COLO829 (cell line): ENCODE results near the gene KCNJ16.

Experiments used
- DNase-seq: peaks from one replicate; pipeline ENCODE4 v3.0.0; 2012; ENCODE audit warnings: low spot score

The KCNJ16 gene

DNA sequence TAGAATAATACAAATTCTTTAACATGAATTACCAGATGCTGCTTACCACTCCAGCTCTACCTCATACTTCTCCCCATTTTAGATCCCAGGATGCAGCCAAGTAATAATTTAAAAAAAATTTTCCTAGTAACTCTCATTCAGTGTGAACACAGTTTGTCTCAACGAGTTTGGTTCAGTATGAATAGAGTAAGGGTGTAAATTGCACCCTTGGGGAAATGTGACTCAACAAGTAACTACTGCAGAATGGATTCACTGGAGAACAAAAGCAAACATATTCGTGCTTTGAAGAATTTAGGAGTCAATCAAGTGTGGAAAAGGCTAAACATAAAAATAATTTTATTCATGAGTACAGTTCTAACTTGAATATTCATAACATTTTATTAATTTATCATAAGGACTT is 23.0 kb downstream of the KCNJ16 start:
- DNase-seq: no peak

DNA sequence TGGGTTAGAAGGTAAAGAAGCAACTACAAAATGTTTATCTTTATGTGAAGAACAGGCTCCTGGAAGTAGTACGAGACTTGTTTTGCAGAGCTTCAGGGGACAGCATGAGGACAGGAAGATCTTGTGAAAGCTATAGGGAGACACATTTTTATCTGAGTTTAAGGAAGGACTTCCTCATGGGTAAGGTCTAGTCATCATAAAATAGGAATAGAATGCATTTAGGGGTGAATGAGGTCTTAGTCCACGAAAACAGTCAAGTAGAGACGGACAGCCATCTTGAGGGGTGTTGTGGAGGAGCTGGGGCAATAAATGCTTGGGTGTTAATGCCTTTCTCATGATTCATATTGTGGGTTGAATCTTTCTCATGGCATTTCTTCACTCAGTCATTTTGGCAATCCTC is 24.3 kb downstream of the KCNJ16 start:
- DNase-seq: no peak

- DNase-seq: no peak
These were observed 24.9 kb downstream of the KCNJ16 start for GRCh38 chr17:70099884-70100283.

GRCh38 chr17:70100983-70101382 is 26.0 kb downstream of the KCNJ16 start:
- DNase-seq: no peak

- no peak for DNase-seq
These were observed 27.5 kb downstream of the KCNJ16 start for GRCh38 chr17:70102531-70102930.

DNA sequence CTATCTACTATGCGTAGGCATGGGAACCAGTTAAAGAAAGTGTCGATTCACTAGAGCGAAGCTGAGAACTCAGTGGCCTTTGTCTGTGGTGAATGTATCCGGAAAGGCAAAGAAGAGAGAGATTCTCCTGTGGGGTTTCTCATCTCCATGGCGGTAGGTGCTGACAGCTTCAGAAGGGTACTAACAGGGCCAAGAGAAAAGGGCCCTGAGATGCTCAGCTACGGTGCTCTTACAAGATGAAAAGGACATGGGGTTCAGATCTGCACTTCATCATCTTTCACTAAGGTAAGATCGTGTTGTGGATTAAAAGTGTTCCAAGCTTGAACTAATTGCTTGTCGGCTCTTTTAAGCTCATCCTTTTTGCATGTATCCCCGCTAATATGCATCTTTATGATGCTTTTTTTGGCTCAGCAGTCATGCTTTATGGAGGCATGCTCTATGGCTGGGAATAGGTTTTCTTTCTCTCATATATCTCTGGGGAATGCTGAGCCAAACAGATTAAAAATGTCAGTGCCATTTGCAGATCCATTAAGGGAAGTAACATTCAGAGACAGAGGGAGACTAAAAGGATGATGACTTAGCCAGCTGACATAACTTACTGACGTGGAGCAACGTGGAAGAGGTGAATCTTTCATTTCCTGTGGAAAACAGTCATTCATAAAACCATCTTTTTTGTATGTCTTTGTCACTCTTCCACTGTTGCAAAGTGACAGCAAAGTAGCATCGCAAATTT is 29.9 kb downstream of the KCNJ16 start:
- DNase-seq: no peak

- no peak for DNase-seq
These were observed 30.6 kb downstream of the KCNJ16 start for GRCh38 chr17:70105641-70106040.

GRCh38 chr17:70106551-70106950 is 31.5 kb downstream of the KCNJ16 start:
- no peak for DNase-seq

DNA sequence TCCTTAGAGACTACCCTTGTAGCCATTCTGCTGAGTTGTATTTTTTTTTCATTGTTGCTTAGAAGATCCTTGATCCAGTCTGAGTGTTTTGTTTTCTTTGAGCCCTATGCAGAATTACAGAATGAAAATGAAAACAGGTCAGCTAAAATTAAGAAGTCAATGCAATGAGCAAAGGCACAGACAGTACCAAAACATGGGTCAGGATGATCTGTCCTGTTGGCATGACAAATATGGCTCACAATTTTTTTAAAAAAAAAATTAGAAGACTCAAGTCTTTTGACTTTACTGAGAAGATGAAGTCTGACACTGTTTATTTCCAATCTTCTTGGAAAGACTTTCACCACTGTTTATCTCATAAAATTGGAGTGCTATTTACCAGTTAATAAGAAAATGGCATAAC is 32.4 kb downstream of the KCNJ16 start:
- DNase-seq: no peak

- DNase-seq: no peak
These were observed 33.0 kb downstream of the KCNJ16 start for GRCh38 chr17:70107904-70108565.

GRCh38 chr17:70109497-70109896 is 34.5 kb downstream of the KCNJ16 start:
- no peak for DNase-seq

GRCh38 chr17:70110443-70110880 is 35.4 kb downstream of the KCNJ16 start:
- no peak for DNase-seq

- DNase-seq: no peak
These were observed 36.2 kb downstream of the KCNJ16 start for GRCh38 chr17:70111201-70111600.

DNA sequence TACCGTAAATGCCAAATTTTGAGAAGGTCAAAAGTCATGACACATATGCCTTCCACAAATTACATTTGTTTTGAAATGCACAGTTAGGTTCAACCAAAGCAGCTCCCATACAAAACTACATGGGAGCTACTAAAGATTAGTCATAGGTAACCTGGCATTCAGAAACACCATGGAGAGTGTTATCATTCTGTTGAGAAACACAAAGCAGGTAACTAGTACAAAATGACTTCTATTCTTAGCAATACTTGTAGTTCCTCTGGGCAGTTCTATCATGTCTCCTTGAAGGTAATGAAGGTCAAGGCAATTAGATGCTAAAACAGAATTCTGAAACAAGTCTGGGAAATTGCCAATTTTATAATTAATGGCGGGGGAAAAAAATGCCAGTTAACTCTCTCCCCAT is 39.4 kb downstream of the KCNJ16 start:
- no peak for DNase-seq

GRCh38 chr17:70115126-70115525 is 40.1 kb downstream of the KCNJ16 start:
- DNase-seq: no peak

DNA sequence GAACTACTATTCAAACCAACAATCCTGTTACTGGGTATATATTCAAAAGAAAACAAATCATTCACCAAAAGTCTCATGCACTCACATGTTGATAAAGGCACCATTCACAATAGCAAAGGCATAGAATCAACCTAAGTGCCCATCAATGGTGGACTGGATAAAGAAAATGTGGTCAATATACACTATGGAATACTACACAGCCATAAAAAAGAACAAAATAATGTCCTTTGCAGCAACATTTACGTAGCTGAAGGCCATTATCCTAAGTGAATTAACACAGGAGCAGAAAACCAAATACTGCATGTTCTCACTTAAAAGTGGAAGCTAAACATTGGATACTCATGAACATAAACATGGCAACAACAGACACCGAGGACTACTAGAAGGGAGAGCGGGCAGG is 41.9 kb downstream of the KCNJ16 start:
- no peak for DNase-seq

DNA sequence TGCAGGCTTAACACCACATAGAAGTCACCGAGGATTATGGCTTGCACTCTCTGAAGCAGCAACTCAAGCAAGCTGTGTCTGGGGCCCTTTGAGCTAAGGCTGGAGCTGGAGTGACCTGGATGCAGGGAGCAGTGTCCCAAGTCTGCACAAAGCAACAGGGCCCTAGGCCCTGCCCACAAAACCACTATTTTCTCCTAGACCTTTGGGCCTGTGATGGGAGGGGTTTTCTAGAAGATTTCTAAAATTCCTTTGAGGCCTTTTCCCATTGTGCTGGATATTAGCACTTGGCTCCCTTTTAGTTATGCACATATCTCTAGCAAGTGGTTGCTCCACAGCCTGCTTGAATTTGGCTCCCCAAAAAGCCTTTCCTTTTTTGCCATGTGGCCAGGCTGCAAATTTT is 44.5 kb downstream of the KCNJ16 start:
- DNase-seq: no peak

GRCh38 chr17:70119983-70120382 is 45.0 kb downstream of the KCNJ16 start:
- DNase-seq: no peak

DNA sequence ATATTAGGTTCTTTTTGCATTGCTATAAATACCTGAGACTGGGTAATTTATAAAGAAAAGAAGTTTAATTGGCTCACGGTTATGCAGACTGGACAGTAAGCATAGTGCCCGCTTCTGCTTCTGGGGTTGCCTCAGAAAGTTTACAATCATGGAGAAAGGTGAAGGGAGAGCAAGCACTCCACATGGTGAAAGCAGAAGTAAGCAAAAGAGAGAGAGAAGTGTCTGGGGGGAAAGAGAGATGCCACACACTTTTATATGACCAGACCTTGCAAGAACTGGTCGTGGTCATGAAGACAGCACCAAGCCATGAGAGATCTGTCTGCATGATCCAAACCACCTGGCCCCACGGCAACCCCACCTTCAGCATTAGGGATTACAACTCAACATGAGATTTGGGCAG is 45.4 kb downstream of the KCNJ16 start:
- no peak for DNase-seq

DNA sequence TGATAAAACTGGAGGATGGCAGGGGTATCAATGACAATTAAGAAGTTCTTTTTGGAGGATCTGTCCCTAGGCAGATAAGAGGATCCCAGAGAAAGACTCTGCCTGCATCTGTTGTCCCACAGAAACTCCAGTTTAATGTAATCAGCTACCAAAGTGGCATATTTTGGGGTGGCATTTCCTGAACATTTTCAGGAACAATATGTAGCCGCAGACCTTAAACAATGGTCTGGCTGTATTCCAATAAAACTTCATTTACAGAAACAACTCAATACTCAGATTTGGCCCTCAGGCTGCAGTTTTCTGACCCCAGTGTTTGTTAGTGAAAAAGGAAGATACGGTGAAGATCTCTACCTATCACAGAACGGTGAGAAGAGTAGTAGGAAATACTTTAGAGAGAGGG is 46.1 kb downstream of the KCNJ16 start:
- no peak for DNase-seq

- DNase-seq: no peak
These were observed 48.2 kb downstream of the KCNJ16 start for GRCh38 chr17:70123193-70123592.

GRCh38 chr17:70124723-70125122 is 49.7 kb downstream of the KCNJ16 start:
- DNase-seq: no peak

GRCh38 chr17:70127221-70127873 is 52.3 kb downstream of the KCNJ16 start:
- DNase-seq: no peak
